KOPT-K1 (cell line): Measurements from ENCODE around the gene IGFL1.
"Not testable (repeated sequence)": the region's sequence is repeated elsewhere in the genome, so short reads cannot be mapped to it uniquely, and the experiment has no call there.

ENCODE experiments used
- H3K27ac ChIP-seq: fragments of 200-600 bp; sonication (generic); 2 replicates; pipeline ENCODE4 v1.5.1; 2016; ENCODE audit warnings: antibody characterized with exemption, mild to moderate bottlenecking, low read depth, low read length; ENCODE audit not compliant: poor library complexity, severe bottlenecking
- H3K36me3 ChIP-seq: fragments of 200-600 bp; sonication (generic); 2 replicates; pipeline ENCODE4 v1.5.1; 2017; ENCODE audit warnings: antibody characterized with exemption, mild to moderate bottlenecking, low read length, moderate library complexity; ENCODE audit not compliant: insufficient read depth
- H3K9me3 ChIP-seq: fragments of 200-600 bp; sonication (generic); 2 replicates; pipeline ENCODE4 v1.5.1; 2017; ENCODE audit warnings: antibody characterized with exemption, low read length, mild to moderate bottlenecking; ENCODE audit not compliant: insufficient read depth, poor library complexity, severe bottlenecking

IGFL1 gene

DNA sequence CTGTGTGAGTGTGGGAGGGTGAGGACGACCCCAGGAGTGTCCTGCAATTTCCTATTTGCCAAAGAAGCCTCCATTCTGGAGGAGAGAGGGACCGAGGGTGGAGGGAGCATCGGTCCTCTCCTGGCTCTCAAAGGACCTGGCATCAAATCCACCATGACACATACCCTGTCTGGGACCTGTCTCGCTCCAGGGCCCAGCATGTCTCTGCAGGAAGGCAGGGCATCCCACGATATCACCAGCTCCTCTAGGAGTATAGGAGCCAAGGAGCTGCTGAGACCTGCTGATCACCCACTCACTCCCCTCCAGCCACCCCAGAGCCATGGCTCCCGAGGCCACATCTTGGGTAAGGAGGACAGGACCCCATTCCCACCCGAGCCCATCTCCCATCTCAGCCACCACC lies 33.6 kb upstream of the IGFL1 start:
- not testable (repeated sequence) for H3K9me3 ChIP-seq, H3K36me3 ChIP-seq, H3K27ac ChIP-seq

DNA sequence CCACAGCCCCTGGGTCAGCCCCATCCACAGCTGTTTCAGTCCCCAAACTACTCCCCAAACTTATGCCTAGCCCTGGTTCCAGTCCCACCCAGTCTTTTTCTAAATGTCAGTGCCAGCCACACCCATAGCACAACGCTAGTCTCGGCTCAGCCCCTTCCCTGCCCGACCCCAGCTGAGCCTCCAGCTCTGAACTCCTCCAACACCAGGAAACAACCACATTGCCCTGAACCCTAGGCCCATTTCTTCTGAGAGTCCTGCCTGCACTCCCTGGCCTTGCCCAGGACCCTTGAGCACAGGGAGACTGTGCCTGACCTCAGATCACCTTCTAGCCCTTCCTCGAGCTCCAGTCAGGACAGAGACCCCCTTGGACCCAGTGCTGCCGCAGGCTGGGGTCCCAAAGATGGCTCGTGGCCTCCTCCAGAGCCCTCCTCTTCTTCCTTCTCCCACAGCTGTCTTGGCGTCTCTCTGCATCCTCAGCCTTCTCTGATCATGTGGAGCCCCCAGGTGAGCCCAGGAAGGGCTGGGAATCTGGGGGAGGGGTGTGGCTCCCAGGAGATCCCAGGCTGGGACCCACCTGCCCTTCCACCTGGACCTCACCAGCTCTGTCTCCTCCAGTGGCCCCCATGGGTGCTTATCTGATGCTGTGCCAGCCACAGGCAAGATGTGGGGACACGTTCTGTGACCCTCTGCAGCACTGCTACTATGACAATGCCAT lies 33.0 kb upstream of the IGFL1 start:
- Histone ChIP-seq H3K36me3 (no peaks in the 10 kb centered on the region), H3K9me3 (no peaks in the 10 kb centered on the region), H3K27ac (no peak overlapping the region)

DNA sequence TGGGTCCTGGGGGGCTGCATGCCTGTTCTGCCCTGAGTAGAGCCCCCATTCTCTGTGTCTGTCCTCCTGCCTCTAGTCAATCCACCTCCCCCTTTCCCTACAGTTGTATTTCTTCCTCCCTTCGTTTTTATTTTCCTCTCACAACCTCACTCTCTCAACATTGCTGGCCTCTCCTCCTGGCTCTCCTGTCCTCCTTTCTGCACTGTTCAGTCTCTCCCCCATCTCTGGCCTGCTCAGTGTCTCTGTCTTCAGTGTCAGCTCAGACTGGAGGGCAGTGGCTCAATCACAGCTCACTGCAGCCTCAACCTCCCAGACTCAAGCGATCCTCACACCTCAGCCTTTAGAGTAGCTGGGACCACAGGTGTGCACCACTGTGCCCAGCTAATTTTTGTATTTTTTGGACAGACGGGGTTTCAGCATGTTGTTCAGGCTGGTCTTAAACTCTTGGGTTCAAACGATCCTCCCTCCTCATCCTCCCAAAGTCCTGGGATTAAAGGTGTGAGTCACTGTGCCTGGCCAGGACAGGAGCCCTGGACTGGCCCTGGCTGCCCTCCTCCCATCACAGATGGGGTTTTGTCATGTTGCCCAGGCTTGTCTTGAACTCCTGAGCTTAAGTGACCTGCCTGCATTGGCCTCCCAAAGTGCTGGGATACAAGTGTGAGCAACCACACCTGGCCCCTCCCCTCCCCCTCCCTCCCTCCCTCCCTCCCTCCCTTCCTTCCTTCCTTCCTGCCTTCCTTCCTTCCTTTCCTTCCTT lies 32.0 kb upstream of the IGFL1 start:
- Histone ChIP-seq H3K27ac (no peak overlapping the region), H3K36me3 (no peaks in the 10 kb centered on the region), H3K9me3 (no peaks in the 10 kb centered on the region)

DNA sequence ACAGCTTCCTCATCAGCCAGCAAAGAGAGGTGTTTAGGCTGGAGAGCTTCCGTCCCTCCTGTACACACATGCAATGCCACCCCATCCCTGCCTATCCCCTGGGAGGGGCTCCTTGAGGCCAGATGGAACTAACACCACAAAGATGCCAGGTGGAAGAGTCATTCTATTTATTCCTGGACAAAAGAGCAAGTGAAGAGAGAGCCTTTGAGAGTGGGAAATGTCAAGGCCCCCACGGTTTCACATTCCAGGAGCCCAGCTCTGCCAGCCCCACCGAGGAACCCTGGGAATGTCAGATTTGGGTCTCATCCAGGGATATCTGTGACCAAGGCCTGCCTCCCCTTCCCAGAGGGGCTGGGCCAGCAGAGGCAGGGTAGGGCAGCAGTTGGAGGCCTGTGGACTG lies 30.8 kb upstream of the IGFL1 start:
- H3K36me3 ChIP-seq, result no peaks in the 10 kb centered on the region
- no peak overlapping the region for H3K27ac ChIP-seq
- H3K9me3 ChIP-seq, result no peaks in the 10 kb centered on the region

DNA sequence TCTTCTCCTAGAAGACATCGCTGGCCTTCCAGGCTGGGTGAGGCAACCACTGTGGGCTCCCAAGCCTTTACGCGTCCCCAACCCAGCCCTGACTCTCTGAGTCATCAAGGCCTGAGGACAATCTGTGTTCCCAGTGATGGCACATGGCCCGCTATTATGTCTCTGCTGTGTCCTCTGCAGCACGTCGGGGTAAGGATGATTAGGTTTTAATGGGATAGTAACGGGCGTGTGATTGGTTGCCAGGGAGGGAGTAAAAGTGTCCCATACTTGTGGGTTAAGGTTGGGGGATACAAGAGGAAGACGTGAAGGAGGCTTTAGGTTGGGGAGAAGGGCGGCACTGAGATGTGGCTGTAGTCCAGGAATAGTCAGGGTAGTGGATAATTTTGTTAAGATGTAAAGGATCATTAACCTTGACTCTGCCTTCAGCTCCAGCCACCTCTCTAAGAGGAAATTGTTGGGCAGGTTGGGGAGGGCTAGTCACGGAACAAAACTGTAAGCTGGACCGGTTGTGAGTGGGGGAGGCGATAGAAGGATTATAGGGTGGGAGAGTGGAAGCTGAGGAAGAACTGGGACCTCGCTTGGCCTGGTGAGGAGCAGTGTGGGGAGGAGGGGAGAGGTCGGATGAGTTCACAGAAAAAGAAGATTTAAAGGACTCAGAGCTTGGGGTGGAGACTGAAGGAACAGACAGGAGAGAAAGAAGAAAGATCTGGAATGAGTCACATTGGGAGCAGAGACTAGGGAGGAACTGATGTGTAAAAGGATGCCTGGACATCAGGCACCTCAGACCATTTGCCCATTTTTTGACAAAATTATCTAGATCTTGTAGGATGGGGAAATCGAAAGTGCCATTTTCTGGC lies 27.9 kb upstream of the IGFL1 start:
- H3K36me3 ChIP-seq, result no peaks in the 10 kb centered on the region
- H3K27ac ChIP-seq, result no peak overlapping the region
- no peaks in the 10 kb centered on the region for H3K9me3 ChIP-seq

DNA sequence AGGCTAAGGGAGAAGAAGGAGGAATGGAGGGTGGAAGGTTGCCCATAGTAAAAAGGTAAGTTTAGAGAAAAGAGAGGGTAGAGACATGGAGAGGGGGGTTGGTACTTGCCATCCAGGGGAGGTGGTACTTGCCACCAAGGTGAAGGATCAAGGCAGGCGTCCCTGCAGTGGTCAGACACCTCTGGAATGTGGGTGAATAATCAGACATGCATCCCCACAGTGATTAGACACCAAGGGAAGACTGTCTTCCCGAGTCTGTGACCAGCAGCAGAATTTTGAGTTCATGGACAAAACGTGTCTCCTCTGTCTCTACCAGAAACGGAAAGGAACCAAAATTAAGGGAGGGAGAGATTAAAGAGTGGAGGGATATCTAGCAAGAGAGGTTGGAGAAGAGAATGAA lies 27.1 kb upstream of the IGFL1 start:
- H3K27ac ChIP-seq, result no peak overlapping the region
- no peaks in the 10 kb centered on the region for H3K36me3 ChIP-seq
- no peaks in the 10 kb centered on the region for H3K9me3 ChIP-seq

DNA sequence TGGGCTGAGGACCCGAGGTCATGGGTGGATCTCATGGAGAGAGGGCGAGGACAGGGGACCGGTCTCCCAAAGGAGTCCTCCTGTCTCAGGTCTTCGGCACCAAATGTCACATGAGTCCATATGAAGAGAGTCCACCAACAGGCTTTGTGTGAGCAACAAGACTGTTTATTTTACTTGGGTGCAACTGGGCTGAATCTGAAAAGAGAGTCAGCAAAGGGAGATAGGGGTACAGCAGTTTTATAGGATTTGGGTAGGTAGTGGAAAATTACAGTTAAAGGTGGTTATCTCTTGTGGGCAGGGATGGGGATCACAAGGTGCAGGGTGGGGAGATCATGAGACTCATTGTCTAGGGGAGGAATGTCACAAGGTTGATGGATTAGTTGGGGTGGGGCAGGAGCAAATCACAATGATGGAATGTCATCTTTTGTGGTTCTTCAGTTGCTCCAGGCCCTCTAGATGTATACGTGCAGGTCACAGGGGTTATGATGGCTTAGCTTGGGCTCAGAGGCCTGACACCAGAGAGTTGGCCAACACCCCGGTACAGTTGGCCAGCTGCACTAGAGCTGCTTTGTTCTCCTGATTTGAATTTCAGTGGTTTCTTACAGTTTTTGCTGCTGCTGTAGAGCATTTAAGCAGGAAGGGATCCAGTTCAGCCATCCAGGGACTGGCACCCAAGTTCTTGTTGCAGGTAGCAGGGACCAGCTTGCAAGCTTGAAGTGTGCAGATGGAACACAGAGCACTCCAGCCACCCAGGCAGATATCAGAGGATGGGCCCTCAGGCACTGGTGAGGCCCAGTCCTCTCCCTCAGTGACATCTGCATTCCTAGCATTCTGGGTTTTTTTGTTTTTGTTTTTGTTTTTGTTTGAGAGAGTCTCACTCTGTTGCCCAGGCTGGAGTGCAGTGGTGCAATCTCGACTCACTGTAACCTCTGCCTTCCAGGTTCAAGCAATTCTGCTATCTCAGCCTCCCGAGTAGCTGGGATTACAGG lies 26.4 kb upstream of the IGFL1 start:
- H3K9me3 ChIP-seq, result no peaks in the 10 kb centered on the region
- H3K27ac ChIP-seq, result no peak overlapping the region
- no peaks in the 10 kb centered on the region for H3K36me3 ChIP-seq

DNA sequence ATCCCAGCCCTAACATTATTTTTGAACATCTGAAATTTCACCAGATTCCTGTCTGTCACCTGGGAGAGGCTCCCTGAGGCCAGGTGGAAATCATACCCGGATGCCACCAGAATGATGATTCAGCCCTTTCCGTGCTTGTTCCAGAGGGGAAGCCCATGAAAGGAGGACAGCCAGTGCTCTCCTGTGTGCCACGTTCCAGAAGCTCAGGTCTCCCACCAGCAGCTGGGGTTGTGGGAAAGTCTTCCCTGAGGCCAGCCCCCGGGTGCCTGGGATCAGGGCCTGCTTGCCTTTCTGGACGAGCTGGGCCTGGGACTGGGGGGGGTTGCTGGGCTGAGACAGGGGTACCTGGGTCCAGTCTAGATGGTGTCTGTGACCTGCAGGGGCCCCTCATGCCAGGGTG lies 25.5 kb upstream of the IGFL1 start:
- Histone ChIP-seq H3K27ac (no peak overlapping the region), H3K9me3 (no peaks in the 10 kb centered on the region), H3K36me3 (no peaks in the 10 kb centered on the region)

DNA sequence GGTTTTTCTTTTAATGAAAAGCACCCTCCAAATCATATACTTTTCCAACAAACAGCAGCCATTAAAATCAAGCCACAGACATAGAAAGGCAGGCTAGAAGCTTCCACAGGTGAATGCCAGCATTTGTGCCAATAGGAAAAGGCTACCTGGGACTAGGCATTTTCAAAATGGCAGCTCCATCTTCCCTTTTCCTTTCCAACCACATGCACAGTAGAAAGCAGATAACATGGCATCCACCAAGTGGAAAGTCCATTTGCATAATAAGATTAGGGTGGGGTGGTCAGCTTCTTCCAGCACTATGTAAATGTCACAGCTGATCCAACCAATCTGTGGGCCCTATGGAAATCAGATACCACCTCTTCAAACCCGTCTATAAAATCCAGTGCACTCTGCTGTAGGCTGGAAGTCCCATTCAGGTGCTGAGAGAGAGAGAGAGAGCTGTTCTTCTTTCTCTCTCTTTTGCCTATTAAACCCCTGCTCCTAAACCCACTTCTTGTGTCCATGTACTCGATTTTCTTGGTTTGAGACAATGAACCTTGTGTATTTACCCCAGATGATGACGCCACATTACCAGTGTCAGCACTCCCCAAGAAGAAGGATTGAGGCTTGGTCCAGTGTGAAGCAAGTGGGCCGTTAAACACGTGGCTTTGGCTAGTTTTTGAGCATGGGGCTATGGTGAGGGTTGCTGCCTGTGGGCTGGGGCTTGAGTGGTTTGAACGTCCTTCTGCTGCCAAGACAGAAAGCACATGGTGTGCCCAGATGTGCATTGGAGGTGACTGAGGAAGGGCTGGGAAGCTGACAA lies 24.2 kb upstream of the IGFL1 start:
- Histone ChIP-seq H3K36me3 (no peaks in the 10 kb centered on the region), H3K27ac (no peak overlapping the region), H3K9me3 (no peaks in the 10 kb centered on the region)

DNA sequence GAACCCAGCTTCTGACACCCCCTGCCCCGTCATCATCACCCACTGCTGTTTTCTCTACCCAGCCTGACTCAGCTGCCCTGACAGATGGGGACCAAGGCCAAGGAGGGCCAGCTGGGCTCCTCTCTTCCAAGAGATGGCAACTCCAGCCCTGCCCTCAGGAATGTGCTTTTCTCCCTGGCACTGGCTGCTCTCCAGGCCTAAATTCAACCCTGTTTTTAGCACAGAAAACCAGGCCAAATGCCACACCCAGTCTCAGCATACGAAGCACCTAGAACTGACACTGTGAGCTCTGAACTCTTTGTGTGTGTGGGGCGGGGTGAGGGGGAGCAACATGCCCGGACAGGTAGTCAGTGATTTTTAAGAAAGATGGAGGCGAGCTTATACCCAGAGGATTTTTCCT lies 23.4 kb upstream of the IGFL1 start:
- Histone ChIP-seq H3K9me3 (no peaks in the 10 kb centered on the region), H3K27ac (no peak overlapping the region), H3K36me3 (no peaks in the 10 kb centered on the region)

DNA sequence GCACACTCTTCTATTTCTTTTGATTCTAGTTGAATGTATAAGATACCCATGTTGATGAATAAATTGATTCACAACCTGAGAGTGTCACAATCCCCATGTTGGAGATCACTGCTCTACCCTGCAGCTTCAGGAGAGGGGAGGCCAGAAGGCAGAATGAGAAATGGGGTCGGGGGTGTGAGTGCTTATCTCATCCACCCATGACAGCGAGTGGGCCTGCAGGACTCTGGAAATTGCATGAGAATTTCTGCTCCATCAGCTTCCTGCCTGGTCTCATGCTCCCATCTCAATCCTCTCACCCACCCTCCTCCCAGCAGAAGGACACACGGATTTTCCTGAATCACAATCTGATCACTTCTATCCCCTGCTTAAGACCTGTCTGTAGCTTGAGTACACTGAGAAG lies 22.9 kb upstream of the IGFL1 start:
- Histone ChIP-seq H3K9me3 (no peaks in the 10 kb centered on the region), H3K27ac (no peak overlapping the region), H3K36me3 (no peaks in the 10 kb centered on the region)

DNA sequence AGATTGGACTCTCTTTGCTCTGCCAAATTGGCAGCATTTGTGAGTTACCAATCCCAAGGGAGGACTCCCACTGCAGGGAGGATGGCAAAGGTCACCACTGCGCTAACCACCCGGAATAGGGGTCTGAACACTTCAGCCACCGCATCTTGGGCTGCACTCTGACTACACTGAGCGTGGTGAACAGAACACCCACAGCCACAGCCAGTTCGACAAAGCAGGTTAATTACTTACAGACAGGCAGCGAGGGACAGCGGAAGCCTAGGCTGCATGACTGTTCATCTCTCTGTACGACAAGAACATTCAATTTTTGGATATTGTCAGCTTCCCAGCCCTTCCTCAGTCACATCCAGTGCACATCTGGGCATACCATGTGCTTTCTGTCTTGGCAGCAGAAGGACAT lies 21.7 kb upstream of the IGFL1 start:
- not testable (repeated sequence) for H3K27ac ChIP-seq, H3K9me3 ChIP-seq, H3K36me3 ChIP-seq

DNA sequence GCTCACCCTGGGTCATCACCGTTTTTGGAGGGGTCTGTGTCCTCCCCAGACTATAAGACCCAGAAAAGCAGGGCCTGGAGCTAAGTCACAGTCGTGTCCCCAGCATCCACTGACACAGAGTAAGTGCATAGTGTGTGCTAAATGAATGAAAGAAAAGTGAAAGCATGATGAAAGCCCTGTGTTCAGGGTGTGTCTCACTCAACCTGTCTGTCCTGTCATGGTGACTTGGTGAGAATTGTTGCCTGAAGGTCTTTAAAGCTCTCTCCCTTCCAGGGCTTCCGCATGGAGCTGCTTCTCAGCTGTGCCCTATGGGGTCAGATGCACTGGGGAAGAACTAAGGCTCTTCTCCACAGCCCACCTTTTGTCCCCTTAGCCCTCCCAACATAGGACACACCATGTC lies 20.5 kb upstream of the IGFL1 start:
- no peaks in the 10 kb centered on the region for H3K36me3 ChIP-seq
- H3K27ac ChIP-seq, result no peak overlapping the region
- H3K9me3 ChIP-seq, result no peaks in the 10 kb centered on the region

DNA sequence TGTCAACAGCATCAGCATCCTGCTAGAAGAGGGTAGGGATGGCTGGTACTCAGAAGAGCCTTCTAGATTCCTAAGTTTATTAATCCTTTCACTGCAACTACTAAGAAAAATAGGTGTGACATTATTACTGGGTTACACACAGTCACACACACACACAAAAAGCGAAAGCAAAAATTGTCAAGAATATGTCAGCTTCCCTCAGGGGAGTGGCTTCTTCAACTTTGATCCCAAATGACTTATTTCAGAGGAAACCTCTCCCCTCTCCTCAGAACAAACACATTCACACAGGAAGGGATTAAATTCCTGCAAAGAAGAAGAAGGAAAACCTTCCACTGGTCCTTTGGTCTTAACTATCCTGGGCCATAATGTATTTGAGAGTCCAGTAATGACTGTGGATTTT lies 20.1 kb upstream of the IGFL1 start:
- Histone ChIP-seq H3K36me3 (no peaks in the 10 kb centered on the region), H3K27ac (no peak overlapping the region), H3K9me3 (no peaks in the 10 kb centered on the region)
